ENCODE results near the gene EHF.

DNA sequence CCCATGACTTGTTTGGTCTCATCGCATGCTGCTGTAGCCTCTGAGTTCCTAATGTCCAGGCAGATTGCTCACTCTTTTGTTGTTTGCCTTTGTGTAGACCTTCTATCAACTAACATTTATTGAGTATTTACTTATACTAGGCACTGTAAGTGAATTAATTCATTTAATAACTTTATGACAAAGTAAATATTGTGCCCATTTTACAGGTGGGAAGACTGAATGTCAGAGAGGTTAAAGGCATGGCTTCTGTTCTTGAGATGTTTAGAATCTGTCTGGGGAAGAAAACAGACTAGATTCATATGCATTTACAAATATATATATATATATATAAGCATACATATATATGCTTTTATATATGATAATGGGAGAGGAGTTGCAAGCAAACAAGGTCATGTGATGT, 27.1 kb downstream of the EHF start:
- TF ChIP-seq GATA2 (IDR thresholded peaks at IDR 0.05; ENCODE audit: low read depth, low read length) (no peak), GATA3 (IDR thresholded peaks at IDR 0.05; ENCODE audit: low read depth, low read length) (no peak)
